Type B pancreatic cell (in vitro differentiated cells): ENCODE data around the gene CXorf66. TPM values are rescaled to one million over a fixed set of nuclear protein-coding genes. Genes with fewer than 3 reads are reported as not detected.

ENCODE experiments used
- DNase-seq: peaks from one replicate; pipeline ENCODE4 v3.0.0; 2021; ENCODE audit warnings: mixed read lengths; ENCODE audit not compliant: unreplicated experiment; ENCODE audit errors: extremely low spot score
- H3K27ac Mint-ChIP-seq: 2 replicates; pipeline ENCODE4 v1.8.0; 2021; ENCODE audit warnings: mild to moderate bottlenecking, mixed read lengths
- H3K27me3 Mint-ChIP-seq: 2 replicates; pipeline ENCODE4 v1.8.0; 2021; ENCODE audit warnings: mixed read lengths
- H3K36me3 Mint-ChIP-seq: 2 replicates; pipeline ENCODE4 v1.8.0; 2021; ENCODE audit warnings: mixed read lengths
- H3K4me1 Mint-ChIP-seq: one replicate; pipeline ENCODE4 v1.8.0; 2021; ENCODE audit warnings: mixed read lengths; ENCODE audit not compliant: unreplicated experiment
- H3K4me3 Mint-ChIP-seq: 2 replicates; pipeline ENCODE4 v1.8.0; 2021; ENCODE audit warnings: mild to moderate bottlenecking, mixed read lengths
- H3K9me3 Mint-ChIP-seq: 2 replicates; pipeline ENCODE4 v1.8.0; 2021; ENCODE audit warnings: mixed read lengths
- CTCF ChIP-seq: fragments of 200-600 bp; sonication (generic); conservative IDR thresholded peaks from 2 replicates; pipeline ENCODE4 v1.5.0; 2021; ENCODE audit warnings: antibody characterized with exemption, mild to moderate bottlenecking
- microRNA-seq: library from miRNA; unstranded; fragments of <30 nt; microRNA quantifications from one replicate; pipeline ENCODE4, GENCODE V29; 2020
- total RNA-seq: library from RNA; stranded (reverse); gene quantifications from 2 replicates; pipeline ENCODE4 v1.2.1, GENCODE V29; 2021; ENCODE audit warnings: low replicate concordance

Gene CXorf66
- total RNA-seq, 1 donor from 2014 or later, result not detected

GRCh38 chrX:139907078-139907477 is 58.2 kb downstream of the CXorf66 start:
- no peaks in the 10 kb centered on the region for H3K27me3 Mint-ChIP-seq
- no peak for TF ChIP-seq CTCF

GRCh38 chrX:139905743-139906142 is 59.6 kb downstream of the CXorf66 start:
- Mint-ChIP-seq H3K27ac (no peak overlapping the region), H3K27me3 (no peaks in the 10 kb centered on the region), H3K4me1 (no peaks in the 10 kb centered on the region), H3K36me3 (peaks cover 6% of the 10 kb centered on the region), H3K4me3 (no peak overlapping the region), H3K9me3 (no peaks in the 10 kb centered on the region)
- TF ChIP-seq CTCF, result no peak
- DNase-seq, result no peak

More at GRCh38 chrX:139907078-139907477, 58.2 kb downstream of the CXorf66 start:
- Mint-ChIP-seq H3K27ac (no peak overlapping the region), H3K4me1 (no peaks in the 10 kb centered on the region), H3K4me3 (no peak overlapping the region), H3K36me3 (peaks cover 6% of the 10 kb centered on the region), H3K9me3 (no peaks in the 10 kb centered on the region)
- DNase-seq, result no peak

Small RNA genes lying within 50 kb of the gene (microRNA-seq; reads per million reads assigned to microRNA genes)
- 322 reads per million, percentile 74 among the genes with 10 or more reads in this experiment for gene MIR505

Other genes starting within 250 kb of the CXorf66 start
- gene ATP11C, start 32.5 kb downstream of the CXorf66 start, total RNA-seq, result 17.8 and 18.9 TPM in 2 replicates